WTC11 (cell line): ENCODE results near the gene GLI2. TPM values are rescaled to one million over a fixed set of nuclear protein-coding genes. Genes with fewer than 3 reads are reported as not detected.

ENCODE experiments used
- ATAC-seq: fragments of 200-7000 bp; cut with Tn5 transposase; 2 replicates; pipeline ENCODE4 v1.10.0; 2021; ENCODE audit warnings: mild to moderate bottlenecking, moderate library complexity
- CTCF ChIA-PET: fragments of 300-600 bp; sonication (Branson Sonifier 250); formaldehyde crosslinking; loops from one replicate; lab custom pipeline; 2021; ENCODE audit warnings: antibody characterized with exemption; lab: Charles Lee
- POLR2A ChIA-PET: fragments of 350-600 bp; sonication (Branson Sonifier 250); formaldehyde crosslinking; loops from one replicate; lab custom pipeline; 2021; ENCODE audit warnings: antibody characterized with exemption; lab: Charles Lee
- DNase-seq: peaks from one replicate; pipeline ENCODE4 v3.0.0; 2021; ENCODE audit warnings: low spot score
- H3K27ac Mint-ChIP-seq: 2 replicates; pipeline ENCODE4 v1.8.0; 2021; ENCODE audit warnings: mixed read lengths
- H3K27me3 Mint-ChIP-seq: 2 replicates; pipeline ENCODE4 v1.8.0; 2021; ENCODE audit warnings: low read depth, mild to moderate bottlenecking, moderate library complexity, mixed read lengths
- H3K36me3 Mint-ChIP-seq: 2 replicates; pipeline ENCODE4 v1.8.0; 2021; ENCODE audit warnings: mixed read lengths
- H3K4me1 Mint-ChIP-seq: 2 replicates; pipeline ENCODE4 v1.8.0; 2022; ENCODE audit warnings: mixed read lengths
- H3K4me3 Mint-ChIP-seq: 2 replicates; pipeline ENCODE4 v1.8.0; 2021; ENCODE audit warnings: mild to moderate bottlenecking, moderate library complexity, mixed read lengths
- H3K9me3 Mint-ChIP-seq: 2 replicates; pipeline ENCODE4 v1.8.0; 2021; ENCODE audit warnings: mixed read lengths
- ERG ChIP-seq: fragments of 250-450 bp; sonication (Bioruptor Pico); IDR thresholded peaks from 2 replicates; pipeline ENCODE4 v1.8.0; 2021; ENCODE audit warnings: mild to moderate bottlenecking
- ESRRA ChIP-seq: sonication (generic); formaldehyde crosslinking; IDR thresholded peaks from 2 replicates; pipeline ENCODE4 v1.8.1; 2022; ENCODE audit warnings: mild to moderate bottlenecking, missing genetic modification reagents, borderline replicate concordance
- FOXK1 ChIP-seq: sonication (generic); formaldehyde crosslinking; IDR thresholded peaks from 2 replicates; pipeline ENCODE4 v1.8.0; 2022; ENCODE audit warnings: mild to moderate bottlenecking, moderate library complexity, missing genetic modification reagents
- HMGA2 ChIP-seq: fragments of 250-450 bp; sonication (Bioruptor Pico); IDR thresholded peaks from 2 replicates; pipeline ENCODE4 v1.4.0; 2021; ENCODE audit warnings: mild to moderate bottlenecking, moderate library complexity
- IRF2 ChIP-seq: sonication (generic); formaldehyde crosslinking; IDR thresholded peaks from 2 replicates; pipeline ENCODE4 v1.8.0; 2022; ENCODE audit warnings: low read depth, missing genetic modification reagents, borderline replicate concordance
- NFATC4 ChIP-seq: fragments of 250-450 bp; sonication (Bioruptor Pico); IDR thresholded peaks from 2 replicates; pipeline ENCODE4 v1.9.0; 2021; ENCODE audit warnings: mild to moderate bottlenecking
- NR1H2 ChIP-seq: sonication (generic); formaldehyde crosslinking; IDR thresholded peaks from 2 replicates; pipeline ENCODE4 v1.9.0; 2021; ENCODE audit warnings: mild to moderate bottlenecking, moderate library complexity, missing genetic modification reagents
- SOX15 ChIP-seq: fragments of 250-450 bp; sonication (Bioruptor Pico); IDR thresholded peaks from 2 replicates; pipeline ENCODE4 v1.9.0; 2021; ENCODE audit warnings: mild to moderate bottlenecking
- SP1 ChIP-seq: sonication (generic); formaldehyde crosslinking; conservative IDR thresholded peaks from 2 replicates; pipeline ENCODE4 v1.8.1; 2022; ENCODE audit warnings: missing genetic modification reagents
- USF1 ChIP-seq: sonication (generic); formaldehyde crosslinking; IDR thresholded peaks from 2 replicates; pipeline ENCODE4 v1.8.0; 2022; ENCODE audit warnings: mild to moderate bottlenecking, missing genetic modification reagents
- ZBTB43 ChIP-seq: sonication (generic); formaldehyde crosslinking; IDR thresholded peaks from 2 replicates; pipeline ENCODE4 v1.8.1; 2023; ENCODE audit warnings: mild to moderate bottlenecking, missing genetic modification reagents
- ZNF138 ChIP-seq: sonication (generic); formaldehyde crosslinking; conservative IDR thresholded peaks from 2 replicates; pipeline ENCODE4 v1.8.1; 2022; ENCODE audit warnings: mild to moderate bottlenecking, moderate library complexity, missing genetic modification reagents
- ZNF219 ChIP-seq: sonication (generic); formaldehyde crosslinking; IDR thresholded peaks from 2 replicates; pipeline ENCODE4 v1.8.0; 2023; ENCODE audit warnings: missing genetic modification reagents, mild to moderate bottlenecking, borderline replicate concordance
- ZNF232 ChIP-seq: sonication (generic); formaldehyde crosslinking; IDR thresholded peaks from 2 replicates; pipeline ENCODE4 v1.8.0; 2022; ENCODE audit warnings: mild to moderate bottlenecking, missing genetic modification reagents
- ZNF396 ChIP-seq: fragments of 250-450 bp; sonication (Bioruptor Pico); IDR thresholded peaks from 2 replicates; pipeline ENCODE4 v1.8.0; 2021; ENCODE audit warnings: mild to moderate bottlenecking, moderate library complexity, borderline replicate concordance
- ZNF671 ChIP-seq: fragments of 250-450 bp; sonication (Bioruptor Pico); IDR thresholded peaks from 2 replicates; pipeline ENCODE4 v1.8.0; 2021; ENCODE audit warnings: mild to moderate bottlenecking
- total RNA-seq: library from RNA; stranded (reverse); gene quantifications from 3 replicates; pipeline ENCODE4 v1.2.3, GENCODE V29; 2021
- TF ChIP-seq, protein P1 (sequence below): sonication (generic); formaldehyde crosslinking; IDR thresholded peaks from 2 replicates; pipeline ENCODE4 v1.8.1; 2022; ENCODE audit warnings: missing genetic modification reagents, borderline replicate concordance

Gene GLI2
- total RNA-seq, 1 experiment from 2014 or later: 60.9 TPM

DNA sequence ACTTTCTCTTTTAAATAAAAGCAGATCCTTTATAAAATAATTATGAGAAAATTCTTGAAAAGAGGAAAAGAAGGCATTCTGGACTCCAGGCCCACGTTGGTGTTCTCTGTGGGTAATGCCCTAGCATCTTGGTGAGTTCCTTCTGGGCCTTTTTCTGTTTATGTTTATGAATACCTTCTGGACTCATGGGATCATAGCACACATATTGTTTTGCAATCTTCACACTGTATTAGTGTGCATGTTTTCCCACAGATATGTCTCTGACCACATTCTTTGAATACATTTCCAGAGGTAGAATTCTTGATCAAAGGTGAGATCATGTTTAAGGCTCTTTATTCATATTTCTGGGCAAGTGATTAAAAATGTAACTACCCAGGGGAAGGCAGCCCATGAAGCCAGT, 15.9 kb downstream of the GLI2 start (continued):
- no peak for TF ChIP-seq SOX15 (CRISPR knock-in tag)
- no peak for TF ChIP-seq ZNF232 (CRISPR knock-in tag)
- TF ChIP-seq USF1 (CRISPR knock-in tag): no peak
- no peak for TF ChIP-seq NR1H2 (CRISPR knock-in tag)

- no peak for DNase-seq
Observed at GRCh38 chr2:120754067-120754960, 18.6 kb downstream of the GLI2 start.

More at GRCh38 chr2:120754067-120754960, 18.6 kb downstream of the GLI2 start:
- Mint-ChIP-seq H3K4me3 (no peak overlapping the region), H3K9me3 (no peaks in the 10 kb centered on the region), H3K27ac (peak overlapping the region; percentile 73), H3K36me3 (peaks cover 2% of the 10 kb centered on the region; the same call in 1 of the 2 replicates), H3K27me3 (no peaks in the 10 kb centered on the region), H3K4me1 (peaks cover 66% of the 10 kb centered on the region)
- POLR2A ChIA-PET: no interaction called here
- CTCF ChIA-PET: interaction anchor here (0.6 to 1.8 kb wide), 3 partner anchors 8 to 58 kb away, joined by 4 to 5 read pairs (median 4); no protein-coding TSS in a partner anchor
- no peak for ATAC-seq
- TF ChIP-seq ZBTB43 (CRISPR knock-in tag): no peak
- no peak for TF ChIP-seq ZNF671
- no peak for TF ChIP-seq ZNF138
- no peak for TF ChIP-seq ZNF396
- no peak for TF ChIP-seq HMGA2 (CRISPR knock-in tag)
- TF ChIP-seq, protein P1, sequence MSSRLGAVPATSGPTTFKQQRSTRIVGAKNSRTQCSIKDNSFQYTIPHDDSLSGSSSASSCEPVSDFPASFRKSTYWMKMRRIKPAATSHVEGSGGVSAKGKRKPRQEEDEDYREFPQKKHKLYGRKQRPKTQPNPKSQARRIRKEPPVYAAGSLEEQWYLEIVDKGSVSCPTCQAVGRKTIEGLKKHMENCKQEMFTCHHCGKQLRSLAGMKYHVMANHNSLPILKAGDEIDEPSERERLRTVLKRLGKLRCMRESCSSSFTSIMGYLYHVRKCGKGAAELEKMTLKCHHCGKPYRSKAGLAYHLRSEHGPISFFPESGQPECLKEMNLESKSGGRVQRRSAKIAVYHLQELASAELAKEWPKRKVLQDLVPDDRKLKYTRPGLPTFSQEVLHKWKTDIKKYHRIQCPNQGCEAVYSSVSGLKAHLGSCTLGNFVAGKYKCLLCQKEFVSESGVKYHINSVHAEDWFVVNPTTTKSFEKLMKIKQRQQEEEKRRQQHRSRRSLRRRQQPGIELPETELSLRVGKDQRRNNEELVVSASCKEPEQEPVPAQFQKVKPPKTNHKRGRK (CRISPR knock-in tag): no peak
- no peak for TF ChIP-seq FOXK1 (CRISPR knock-in tag)
- TF ChIP-seq ESRRA (CRISPR knock-in tag): no peak
- no peak for TF ChIP-seq IRF2
- no peak for TF ChIP-seq SP1
- TF ChIP-seq NR1H2 (CRISPR knock-in tag): no peak
- TF ChIP-seq ZNF219 (CRISPR knock-in tag): no peak
- no peak for TF ChIP-seq NFATC4 (CRISPR knock-in tag)
- TF ChIP-seq ERG (CRISPR knock-in tag): no peak
